HepG2 (cell line): Measurements from ENCODE around the gene ANKRD42. TPM values are rescaled to one million over a fixed set of nuclear protein-coding genes. Genes with fewer than 3 reads are reported as not detected.

Experiments used
- CHD4 ChIP-seq: fragments of 200-600 bp; sonication (generic); IDR thresholded peaks from 2 replicates; pipeline ENCODE4 v1.7.0; 2017; ENCODE audit warnings: mild to moderate bottlenecking, low read length, borderline replicate concordance
- DBP ChIP-seq: sonication (generic); formaldehyde crosslinking; IDR thresholded peaks from 2 replicates; pipeline ENCODE4 v1.4.0; 2020; ENCODE audit warnings: missing genetic modification reagents; ENCODE audit errors: not compliant biosample characterization
- GABPB1 ChIP-seq: IDR thresholded peaks from 2 replicates; pipeline ENCODE4 v1.6.1; 2016; ENCODE audit warnings: mild to moderate bottlenecking, missing genetic modification reagents, moderate library complexity, missing compliant biosample characterization
- GATAD2A ChIP-seq: IDR thresholded peaks from 2 replicates; pipeline ENCODE4 v1.6.1; 2016
- HDAC1 ChIP-seq: sonication (generic); formaldehyde crosslinking; IDR thresholded peaks from 2 replicates; pipeline ENCODE4 v1.5.1; 2020; ENCODE audit warnings: mild to moderate bottlenecking, missing genetic modification reagents
- MEIS1 ChIP-seq: sonication (generic); formaldehyde crosslinking; IDR thresholded peaks from 2 replicates; pipeline ENCODE4 v1.9.0; 2021; ENCODE audit warnings: mild to moderate bottlenecking, missing genetic modification reagents, moderate library complexity, borderline replicate concordance
- NCOA2 ChIP-seq: sonication (generic); formaldehyde crosslinking; IDR thresholded peaks from 2 replicates; pipeline ENCODE4 v1.8.0; 2022; ENCODE audit warnings: inconsistent platforms
- PHB2 ChIP-seq: fragments of 450-650 bp; IDR thresholded peaks from 2 replicates; pipeline ENCODE4 v1.6.1; 2018; ENCODE audit not compliant: partially characterized antibody
- PITX1 ChIP-seq: sonication (generic); formaldehyde crosslinking; IDR thresholded peaks from 2 replicates; pipeline ENCODE4 v1.5.1; 2020; ENCODE audit warnings: mild to moderate bottlenecking, missing genetic modification reagents
- POLR2A ChIP-seq, 2 experiments: IDR thresholded peaks; 2 replicates each; pipeline ENCODE4 v1.6.1; 2011; ENCODE audit warnings: low read depth in 2 of 2, low read length in 2 of 2, mild to moderate bottlenecking in 1 of 2, moderate library complexity in 1 of 2; ENCODE audit not compliant: insufficient read depth in 1 of 2
- RBM39 ChIP-seq: fragments of 200-400 bp; formaldehyde crosslinking; IDR thresholded peaks from one replicate; pipeline ENCODE4 v1.6.1; 2018; ENCODE audit warnings: antibody characterized with exemption, mild to moderate bottlenecking, low read depth, low read length; ENCODE audit not compliant: poor library complexity, severe bottlenecking
- RFX3 ChIP-seq: IDR thresholded peaks from 2 replicates; pipeline ENCODE4 v1.6.1; 2016; ENCODE audit warnings: missing biosample characterization, missing genetic modification reagents
- SMAD1 ChIP-seq: sonication (generic); formaldehyde crosslinking; IDR thresholded peaks from 2 replicates; pipeline ENCODE4 v1.4.0; 2020; ENCODE audit warnings: missing genetic modification reagents, low read depth, mild to moderate bottlenecking, borderline replicate concordance
- ZBTB25 ChIP-seq: IDR thresholded peaks from 2 replicates; pipeline ENCODE4 v1.6.1; 2018; ENCODE audit warnings: missing genetic modification reagents
- ZHX2 ChIP-seq, 2 experiments: sonication (generic) in 1 of 2; formaldehyde crosslinking in 1 of 2; IDR thresholded peaks; 2 replicates each; pipeline versions ENCODE4 v1.6.1 to v1.9.0; 2014 to 2022; ENCODE audit warnings: antibody characterized with exemption in 1 of 2, borderline replicate concordance in 1 of 2, inconsistent platforms in 1 of 2, low read depth in 1 of 2, missing genetic modification reagents in 1 of 2
- ZNF20 ChIP-seq: sonication (generic); formaldehyde crosslinking; IDR thresholded peaks from 2 replicates; pipeline ENCODE4 v1.4.0; 2020; ENCODE audit warnings: mild to moderate bottlenecking, moderate library complexity, missing genetic modification reagents
- ZNF205 ChIP-seq: IDR thresholded peaks from 2 replicates; pipeline ENCODE4 v1.6.1; 2018; ENCODE audit warnings: missing biosample characterization, missing genetic modification reagents
- ZNF33B ChIP-seq: sonication (generic); formaldehyde crosslinking; IDR thresholded peaks from 2 replicates; pipeline ENCODE4 v1.5.1; 2020; ENCODE audit warnings: mild to moderate bottlenecking, missing genetic modification reagents
- ZSCAN31 ChIP-seq: sonication (generic); formaldehyde crosslinking; IDR thresholded peaks from 2 replicates; pipeline ENCODE4 v1.5.0; 2020; ENCODE audit warnings: low read depth, mild to moderate bottlenecking, missing genetic modification reagents
- ZSCAN5A ChIP-seq: sonication (generic); formaldehyde crosslinking; IDR thresholded peaks from 2 replicates; pipeline ENCODE4 v1.8.0; 2022; ENCODE audit warnings: mild to moderate bottlenecking, missing genetic modification reagents, borderline replicate concordance
- polyA plus RNA-seq, 8 experiments: library from polyadenylated mRNA; depleted of rRNA in 3 of 8; stranded (reverse) in 7 of 8; unstranded in 1 of 8; fragments of >200 nt; fragmentation: Illumina TruSeq in 4 of 8; extraction: Trizol in 4 of 8; gene quantifications; 2 replicates each; pipeline versions ENCODE4 v1.2.1 to v1.2.3, GENCODE V29; 2011 to 2016; ENCODE audit warnings: low read depth in 4 of 8, missing spikeins in 1 of 8, mixed read lengths in 1 of 8; ENCODE audit not compliant: insufficient read depth in 1 of 8
- total RNA-seq, 5 experiments: library from RNA; depleted of rRNA; stranded (reverse); fragments of >200 nt; fragmentation: Illumina TruSeq; extraction: Trizol; gene quantifications; 2 replicates each; pipeline ENCODE4 v1.2.3, GENCODE V29; 2016; ENCODE audit warnings: low read depth in 1 of 5

The ANKRD42 gene
- total and polyA plus RNA-seq, 2 of the 13 experiments (the other 11 are each of a cell fraction or from before 2014, with no cell fraction given), result 2.2 to 3.7 TPM

GRCh38 chr11:83156144-83156995, 37.1 kb upstream of the ANKRD42 start (continued):
- TF ChIP-seq ZHX2 (IDR thresholded peaks at IDR 0.05; ENCODE audit: low read depth) (no peak; the same call in 1 of the 2 replicates), ZHX2 (CRISPR knock-in tag; IDR thresholded peaks at IDR 0.05; ENCODE audit: borderline replicate concordance) (no peak), RBM39 (no peak), GABPB1 (no peak), DBP (CRISPR knock-in tag) (peak; percentile 23), PHB2 (no peak), ZNF33B (CRISPR knock-in tag) (no peak), HDAC1 (peak; percentile 14; the same call in 1 of the 2 replicates), ZBTB25 (CRISPR knock-in tag) (peak; percentile 51; the same call in 1 of the 2 replicates), POLR2A (IDR thresholded peaks at IDR 0.05; ENCODE audit: insufficient read depth in 1 of 2, low read depth in 2 of 2, low read length in 2 of 2) (peak in 1 of 2 experiments; percentile 64; a peak in 2 of 4 replicates), GATAD2A (CRISPR knock-in tag) (no peak), PITX1 (CRISPR knock-in tag) (peak; percentile 45; the same call in 1 of the 2 replicates), NCOA2 (no peak), ZNF205 (CRISPR knock-in tag) (peak; percentile 56; the same call in 1 of the 2 replicates), ZNF20 (CRISPR knock-in tag) (no peak), ZSCAN5A (no peak), MEIS1 (CRISPR knock-in tag) (peak; percentile 88; the same call in 1 of the 2 replicates), SMAD1 (CRISPR knock-in tag) (no peak), CHD4 (peak; percentile 32; the same call in 1 of the 2 replicates), RFX3 (CRISPR knock-in tag) (peak; percentile 82), ZSCAN31 (CRISPR knock-in tag) (no peak)
